SHP77 treated with DMSO at 0.1 percent for 48 hours (cell line): Measurements from ENCODE around the gene CRIP3.

ENCODE experiments used
- DNase-seq: peaks from one replicate; lab custom pipeline; 2025; lab: John Stamatoyannopoulos, UW

Gene CRIP3

GRCh38 chr6:43287717-43288679 is 20.6 kb downstream of the CRIP3 start:
- no peak for DNase-seq

- no peak for DNase-seq
Measured at GRCh38 chr6:43286980-43287716, 21.5 kb downstream of the CRIP3 start.

- DNase-seq: no peak
Measured at GRCh38 chr6:43286456-43286979, 22.1 kb downstream of the CRIP3 start.

- DNase-seq: no peak
Measured at GRCh38 chr6:43285832-43286231, 22.8 kb downstream of the CRIP3 start.

GRCh38 chr6:43284991-43285781 is 23.4 kb downstream of the CRIP3 start:
- no peak for DNase-seq

GRCh38 chr6:43283905-43284304 is 24.7 kb downstream of the CRIP3 start:
- no peak for DNase-seq

- no peak for DNase-seq
Measured at GRCh38 chr6:43283514-43283901, 25.1 kb downstream of the CRIP3 start.

- DNase-seq: no peak
Measured at GRCh38 chr6:43282636-43283513, 25.8 kb downstream of the CRIP3 start.

- DNase-seq: no peak
Measured at GRCh38 chr6:43282060-43282459, 26.6 kb downstream of the CRIP3 start.

GRCh38 chr6:43280234-43280633 is 28.4 kb downstream of the CRIP3 start:
- no peak for DNase-seq

- DNase-seq: no peak
Measured at GRCh38 chr6:43278524-43279078, 30.0 kb downstream of the CRIP3 start.

GRCh38 chr6:43277643-43278523 is 30.7 kb downstream of the CRIP3 start:
- no peak for DNase-seq

- no peak for DNase-seq
Measured at GRCh38 chr6:43277306-43277642, 31.4 kb downstream of the CRIP3 start.

- no peak for DNase-seq
Measured at GRCh38 chr6:43276577-43277305, 31.9 kb downstream of the CRIP3 start.

GRCh38 chr6:43275801-43276576 is 32.6 kb downstream of the CRIP3 start:
- no peak for DNase-seq

- no peak for DNase-seq
Measured at GRCh38 chr6:43274916-43275597, 33.6 kb downstream of the CRIP3 start.

- no peak for DNase-seq
Measured at GRCh38 chr6:43274127-43274915, 34.3 kb downstream of the CRIP3 start.
